Liver (tissue), 3 donors: Measurements from ENCODE around the gene TMEM187.

Source experiments
- EGR1 ChIP-seq, 2 donors: IDR thresholded peaks; 2 replicates each; pipeline ENCODE4 v1.6.1; 2016 to 2018; ENCODE audit warnings: antibody characterized with exemption in 2 of 2, low read depth in 2 of 2
- FOXA1 ChIP-seq: IDR thresholded peaks from 2 replicates; pipeline ENCODE4 v1.6.1; 2016; ENCODE audit warnings: antibody characterized with exemption
- GABPA ChIP-seq, 2 donors: IDR thresholded peaks in 1 of 2; conservative IDR thresholded peaks in 1 of 2; 2 replicates each; pipeline ENCODE4 v1.6.1; 2016; ENCODE audit warnings: antibody characterized with exemption in 2 of 2, mild to moderate bottlenecking in 1 of 2, moderate library complexity in 1 of 2
- RAD21 ChIP-seq, 2 donors: IDR thresholded peaks; 2 replicates each; pipeline ENCODE4 v1.6.1; 2016; ENCODE audit warnings: antibody characterized with exemption in 2 of 2, mild to moderate bottlenecking in 2 of 2
- RXRA ChIP-seq, 2 donors: IDR thresholded peaks; 2 replicates each; pipeline ENCODE4 v1.6.1; 2017 to 2018; ENCODE audit warnings: antibody characterized with exemption in 2 of 2, mild to moderate bottlenecking in 1 of 2
- TF ChIP-seq, protein P1 (sequence below): fragments of 150-350 bp; IDR thresholded peaks from 2 replicates; pipeline ENCODE4 v1.5.1; 2017; ENCODE audit warnings: improper control_type of control experiment, low read depth, low read length; ENCODE audit not compliant: missing input control
- TF ChIP-seq, protein P2 (sequence below): IDR thresholded peaks from 2 replicates; pipeline ENCODE4 v1.6.1; 2016; ENCODE audit warnings: antibody characterized with exemption
- TF ChIP-seq, protein P3 (sequence below): IDR thresholded peaks from 2 replicates; pipeline ENCODE4 v1.6.1; 2016; ENCODE audit warnings: antibody characterized with exemption
- donor health status: healthy.
- donor health status: healthy.

DNA sequence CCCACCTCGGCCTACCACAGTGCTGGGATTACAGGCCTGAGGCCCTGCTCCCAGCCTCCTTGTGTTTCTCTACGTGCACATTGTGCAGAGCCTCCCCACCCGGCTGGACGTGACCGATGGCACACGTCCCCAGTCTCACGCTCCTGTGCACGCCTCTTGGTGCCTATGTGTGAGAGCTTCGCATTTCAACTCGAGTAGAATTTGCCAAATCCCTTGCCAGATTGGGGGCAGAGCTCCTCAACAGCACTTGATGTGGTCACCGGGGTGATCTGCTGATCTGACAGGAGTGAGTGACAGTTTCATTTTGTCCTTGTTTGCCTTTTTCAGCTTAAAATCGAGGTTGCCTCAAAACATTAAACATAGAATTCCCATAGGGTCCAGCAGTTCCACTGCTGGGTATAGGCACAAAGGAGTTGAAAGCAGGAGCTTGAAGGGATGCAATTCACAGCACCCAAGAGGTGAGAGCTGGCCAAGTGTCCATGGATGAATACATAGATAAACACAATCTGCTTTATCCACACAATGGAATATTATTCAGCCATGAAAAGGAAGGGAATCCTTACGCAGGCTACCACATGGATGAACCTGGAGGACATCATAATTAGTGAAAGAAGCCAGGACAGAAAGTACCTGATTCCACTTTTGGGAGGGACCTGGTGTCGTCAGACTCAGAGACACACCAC is 17.6 kb downstream of the TMEM187 start:
- TF ChIP-seq, protein P1, sequence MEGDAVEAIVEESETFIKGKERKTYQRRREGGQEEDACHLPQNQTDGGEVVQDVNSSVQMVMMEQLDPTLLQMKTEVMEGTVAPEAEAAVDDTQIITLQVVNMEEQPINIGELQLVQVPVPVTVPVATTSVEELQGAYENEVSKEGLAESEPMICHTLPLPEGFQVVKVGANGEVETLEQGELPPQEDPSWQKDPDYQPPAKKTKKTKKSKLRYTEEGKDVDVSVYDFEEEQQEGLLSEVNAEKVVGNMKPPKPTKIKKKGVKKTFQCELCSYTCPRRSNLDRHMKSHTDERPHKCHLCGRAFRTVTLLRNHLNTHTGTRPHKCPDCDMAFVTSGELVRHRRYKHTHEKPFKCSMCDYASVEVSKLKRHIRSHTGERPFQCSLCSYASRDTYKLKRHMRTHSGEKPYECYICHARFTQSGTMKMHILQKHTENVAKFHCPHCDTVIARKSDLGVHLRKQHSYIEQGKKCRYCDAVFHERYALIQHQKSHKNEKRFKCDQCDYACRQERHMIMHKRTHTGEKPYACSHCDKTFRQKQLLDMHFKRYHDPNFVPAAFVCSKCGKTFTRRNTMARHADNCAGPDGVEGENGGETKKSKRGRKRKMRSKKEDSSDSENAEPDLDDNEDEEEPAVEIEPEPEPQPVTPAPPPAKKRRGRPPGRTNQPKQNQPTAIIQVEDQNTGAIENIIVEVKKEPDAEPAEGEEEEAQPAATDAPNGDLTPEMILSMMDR: no peak
- TF ChIP-seq EGR1 (IDR thresholded peaks at IDR 0.05; ENCODE audit: low read depth in 2 of 2) (no peak), GABPA (IDR thresholded peaks at IDR 0.05 in 1 of 2, conservative IDR thresholded peaks at IDR 0.05 in 1 of 2) (no peak), FOXA1 (no peak), RAD21 (IDR thresholded peaks at IDR 0.05) (no peak), RXRA (IDR thresholded peaks at IDR 0.05) (no peak)
- TF ChIP-seq, protein P2, sequence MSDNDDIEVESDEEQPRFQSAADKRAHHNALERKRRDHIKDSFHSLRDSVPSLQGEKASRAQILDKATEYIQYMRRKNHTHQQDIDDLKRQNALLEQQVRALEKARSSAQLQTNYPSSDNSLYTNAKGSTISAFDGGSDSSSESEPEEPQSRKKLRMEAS: no peak
- TF ChIP-seq, protein P3, sequence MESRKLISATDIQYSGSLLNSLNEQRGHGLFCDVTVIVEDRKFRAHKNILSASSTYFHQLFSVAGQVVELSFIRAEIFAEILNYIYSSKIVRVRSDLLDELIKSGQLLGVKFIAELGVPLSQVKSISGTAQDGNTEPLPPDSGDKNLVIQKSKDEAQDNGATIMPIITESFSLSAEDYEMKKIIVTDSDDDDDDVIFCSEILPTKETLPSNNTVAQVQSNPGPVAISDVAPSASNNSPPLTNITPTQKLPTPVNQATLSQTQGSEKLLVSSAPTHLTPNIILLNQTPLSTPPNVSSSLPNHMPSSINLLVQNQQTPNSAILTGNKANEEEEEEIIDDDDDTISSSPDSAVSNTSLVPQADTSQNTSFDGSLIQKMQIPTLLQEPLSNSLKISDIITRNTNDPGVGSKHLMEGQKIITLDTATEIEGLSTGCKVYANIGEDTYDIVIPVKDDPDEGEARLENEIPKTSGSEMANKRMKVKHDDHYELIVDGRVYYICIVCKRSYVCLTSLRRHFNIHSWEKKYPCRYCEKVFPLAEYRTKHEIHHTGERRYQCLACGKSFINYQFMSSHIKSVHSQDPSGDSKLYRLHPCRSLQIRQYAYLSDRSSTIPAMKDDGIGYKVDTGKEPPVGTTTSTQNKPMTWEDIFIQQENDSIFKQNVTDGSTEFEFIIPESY: no peak
